ENCODE data around the gene SLC35A5.
A peak's percentile ranks its signal among the peaks of the same experiment; 100 is the strongest.
"Not testable (repeated sequence)": the region's sequence is repeated elsewhere in the genome, so short reads cannot be mapped to it uniquely, and the experiment has no call there.

Gene SLC35A5

GRCh38 chr3:112560307-112560706 is 1.5 kb upstream of the SLC35A5 start:
- POLR2A ChIA-PET = no interaction called here
- TF ChIP-seq CTCF (IDR thresholded peaks at IDR 0.05; ENCODE audit: control extremely low read depth, extremely low read depth, low read depth, missing control alignments) = no peak
- no peak for DNase-seq (ENCODE audit: extremely low spot score)
- CTCF ChIA-PET = interaction anchor here (0.9 to 1.0 kb wide), 2 partner anchors 8 to 267 kb away, joined by 3 read pairs; no protein-coding TSS in a partner anchor

- POLR2A ChIA-PET = interaction anchor here (1.5 kb wide), 1 partner anchor 427 kb away, joined by 4 read pairs; no protein-coding TSS in a partner anchor
- CTCF ChIA-PET = interaction anchor here (0.9 to 1.4 kb wide), 4 partner anchors 9 to 449 kb away, joined by 3 read pairs; no protein-coding TSS in a partner anchor
- peak; percentile 46 for DNase-seq (ENCODE audit: extremely low spot score)
- no peak for TF ChIP-seq CTCF (IDR thresholded peaks at IDR 0.05; ENCODE audit: control extremely low read depth, extremely low read depth, low read depth, missing control alignments)
Observed at GRCh38 chr3:112560721-112561483, 943 bp upstream of the SLC35A5 start.

- ChIA-PET POLR2A (interaction anchor here (1.5 kb wide), 1 partner anchor 428 kb away, joined by 4 read pairs; no protein-coding TSS in a partner anchor), CTCF (interaction anchor here (0.7 to 1.5 kb wide), 7 partner anchors 11 to 450 kb away, joined by 3 read pairs; partner anchors contain the start of genes CD200 and SLC9C1)
- peak; percentile 74 for DNase-seq (ENCODE audit: extremely low spot score)
- no peak for TF ChIP-seq CTCF (IDR thresholded peaks at IDR 0.05; ENCODE audit: control extremely low read depth, extremely low read depth, low read depth, missing control alignments)
Observed at GRCh38 chr3:112561484-112561733, 436 bp upstream of the SLC35A5 start.

GRCh38 chr3:112564247-112564939 is 2.5 kb downstream of the SLC35A5 start:
- POLR2A ChIA-PET; CTCF ChIA-PET; DNase-seq (ENCODE audit: extremely low spot score): not testable (repeated sequence)

GRCh38 chr3:112564940-112565305 is 3.1 kb downstream of the SLC35A5 start:
- ChIA-PET POLR2A (no interaction called here), CTCF (interaction anchor here (1.1 to 1.3 kb wide), 2 partner anchors 13 to 261 kb away, joined by 3 to 4 read pairs; no protein-coding TSS in a partner anchor)
- TF ChIP-seq CTCF (IDR thresholded peaks at IDR 0.05; ENCODE audit: control extremely low read depth, extremely low read depth, low read depth, missing control alignments) = no peak
- DNase-seq (ENCODE audit: extremely low spot score) = no peak

GRCh38 chr3:112568642-112569041 is 6.8 kb downstream of the SLC35A5 start:
- ChIA-PET POLR2A (no interaction called here), CTCF (interaction anchor here (1.2 to 2.6 kb wide), 7 partner anchors 10 to 457 kb away, joined by 3 to 15 read pairs (median 4); no protein-coding TSS in a partner anchor)
- no peak for DNase-seq (ENCODE audit: extremely low spot score)
- TF ChIP-seq CTCF (IDR thresholded peaks at IDR 0.05; ENCODE audit: control extremely low read depth, extremely low read depth, low read depth, missing control alignments) = no peak

- DNase-seq (ENCODE audit: extremely low spot score) = no peak
- POLR2A ChIA-PET = interaction anchor here (0.5 kb wide), 1 partner anchor 237 kb away, joined by 4 read pairs; no protein-coding TSS in a partner anchor
- CTCF ChIA-PET = interaction anchor here (1.2 to 2.6 kb wide), 7 partner anchors 9 to 458 kb away, joined by 3 to 15 read pairs (median 4); no protein-coding TSS in a partner anchor
- TF ChIP-seq CTCF (IDR thresholded peaks at IDR 0.05; ENCODE audit: control extremely low read depth, extremely low read depth, low read depth, missing control alignments) = no peak
Observed at GRCh38 chr3:112569265-112569664, 7.4 kb downstream of the SLC35A5 start.
